Glutamatergic neuron (in vitro differentiated cells): ENCODE data around the gene ARID3A. TPM values are rescaled to one million over a fixed set of nuclear protein-coding genes. Genes with fewer than 3 reads are reported as not detected.

ENCODE experiments used
- DNase-seq: peaks from one replicate; pipeline ENCODE4 v3.0.0; 2022
- H3K27ac Mint-ChIP-seq: one replicate; pipeline ENCODE4 v1.8.0; 2020; ENCODE audit warnings: mild to moderate bottlenecking, mixed read lengths, inconsistent platforms; ENCODE audit not compliant: unreplicated experiment
- H3K27me3 Mint-ChIP-seq: one replicate; pipeline ENCODE4 v1.8.0; 2020; ENCODE audit warnings: mild to moderate bottlenecking, moderate library complexity, mixed read lengths, inconsistent platforms; ENCODE audit not compliant: unreplicated experiment
- H3K36me3 Mint-ChIP-seq: one replicate; pipeline ENCODE4 v1.8.0; 2020; ENCODE audit warnings: mild to moderate bottlenecking, mixed read lengths, inconsistent platforms; ENCODE audit not compliant: unreplicated experiment
- H3K4me1 Mint-ChIP-seq: one replicate; pipeline ENCODE4 v1.8.0; 2020; ENCODE audit warnings: mild to moderate bottlenecking, low read depth, mixed read lengths, inconsistent platforms; ENCODE audit not compliant: unreplicated experiment
- H3K4me3 Mint-ChIP-seq: one replicate; pipeline ENCODE4 v1.8.0; 2020; ENCODE audit warnings: mild to moderate bottlenecking, mixed read lengths, inconsistent platforms; ENCODE audit not compliant: unreplicated experiment
- H3K9me3 Mint-ChIP-seq: one replicate; pipeline ENCODE4 v1.8.0; 2020; ENCODE audit warnings: mild to moderate bottlenecking, moderate library complexity, mixed read lengths, inconsistent platforms; ENCODE audit not compliant: unreplicated experiment
- total RNA-seq: library from RNA; stranded (reverse); fragmentation: NEBNext Ultra II Directional; extraction: Animal tissue kit (Norgen Biotek cat#: 25700); gene quantifications from one replicate; pipeline ENCODE4 v1.2.1, GENCODE V29; 2021; ENCODE audit not compliant: unreplicated experiment
- TF ChIP-seq, protein P1 (sequence below): fragments of 200-600 bp; sonication (generic); IDR thresholded peaks from one replicate; pipeline ENCODE4 v1.5.0; 2021; ENCODE audit not compliant: partially characterized antibody, unreplicated experiment

The ARID3A gene
- total RNA-seq, 1 donor from 2014 or later, result 148 TPM

DNA sequence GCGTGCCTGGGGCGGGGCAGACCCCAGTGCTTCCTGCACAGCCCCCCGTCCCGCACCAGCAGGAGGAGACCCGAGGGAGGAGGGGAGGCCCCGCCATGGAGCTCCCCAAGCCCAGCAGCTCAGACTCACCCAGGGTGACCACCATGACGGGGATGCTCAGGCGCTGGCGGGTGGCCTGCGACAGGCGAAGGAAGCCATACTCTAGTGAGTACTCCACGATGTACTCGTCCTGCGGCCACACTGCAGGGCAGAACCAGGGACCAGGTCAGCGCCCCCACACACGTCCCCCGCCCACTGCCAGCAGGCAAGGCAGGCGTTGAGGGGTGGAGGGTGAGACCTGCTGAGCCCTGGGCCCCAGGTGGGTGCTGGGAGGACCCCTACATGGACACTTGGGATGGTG lies 86.5 kb downstream of the ARID3A start:
- no peaks in the 10 kb centered on the region for H3K27me3 Mint-ChIP-seq
- TF ChIP-seq, protein P1, sequence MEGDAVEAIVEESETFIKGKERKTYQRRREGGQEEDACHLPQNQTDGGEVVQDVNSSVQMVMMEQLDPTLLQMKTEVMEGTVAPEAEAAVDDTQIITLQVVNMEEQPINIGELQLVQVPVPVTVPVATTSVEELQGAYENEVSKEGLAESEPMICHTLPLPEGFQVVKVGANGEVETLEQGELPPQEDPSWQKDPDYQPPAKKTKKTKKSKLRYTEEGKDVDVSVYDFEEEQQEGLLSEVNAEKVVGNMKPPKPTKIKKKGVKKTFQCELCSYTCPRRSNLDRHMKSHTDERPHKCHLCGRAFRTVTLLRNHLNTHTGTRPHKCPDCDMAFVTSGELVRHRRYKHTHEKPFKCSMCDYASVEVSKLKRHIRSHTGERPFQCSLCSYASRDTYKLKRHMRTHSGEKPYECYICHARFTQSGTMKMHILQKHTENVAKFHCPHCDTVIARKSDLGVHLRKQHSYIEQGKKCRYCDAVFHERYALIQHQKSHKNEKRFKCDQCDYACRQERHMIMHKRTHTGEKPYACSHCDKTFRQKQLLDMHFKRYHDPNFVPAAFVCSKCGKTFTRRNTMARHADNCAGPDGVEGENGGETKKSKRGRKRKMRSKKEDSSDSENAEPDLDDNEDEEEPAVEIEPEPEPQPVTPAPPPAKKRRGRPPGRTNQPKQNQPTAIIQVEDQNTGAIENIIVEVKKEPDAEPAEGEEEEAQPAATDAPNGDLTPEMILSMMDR, result no peak
- H3K4me1 Mint-ChIP-seq, result peaks cover 5% of the 10 kb centered on the region
- H3K4me3 Mint-ChIP-seq, result no peak overlapping the region
- no peak overlapping the region for H3K27ac Mint-ChIP-seq
- H3K36me3 Mint-ChIP-seq, result no peaks in the 10 kb centered on the region
- peak; percentile 17 for DNase-seq
- no peaks in the 10 kb centered on the region for H3K9me3 Mint-ChIP-seq

DNA sequence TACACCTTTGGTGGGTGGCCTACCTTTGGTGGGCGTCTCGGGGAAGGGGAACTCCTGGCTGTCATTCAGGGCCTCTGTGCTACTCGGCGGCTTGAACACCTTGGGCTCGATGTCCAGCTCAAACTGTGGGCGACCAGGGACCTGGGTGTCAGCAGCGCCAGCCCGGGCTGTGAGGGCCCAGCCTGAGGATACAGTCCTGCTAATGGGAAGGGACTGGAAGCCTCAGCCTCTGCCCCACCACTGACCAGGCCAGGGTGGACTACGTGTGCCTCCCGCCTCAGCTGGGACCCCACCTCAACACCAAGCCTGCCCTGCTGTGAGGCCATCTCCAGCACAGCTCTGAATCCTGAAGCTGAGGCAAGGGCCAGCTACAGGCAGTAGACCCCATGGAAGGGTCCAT lies 87.4 kb downstream of the ARID3A start:
- Mint-ChIP-seq H3K27me3 (no peaks in the 10 kb centered on the region), H3K9me3 (no peaks in the 10 kb centered on the region), H3K4me3 (no peak overlapping the region), H3K36me3 (no peaks in the 10 kb centered on the region), H3K4me1 (peaks cover 7% of the 10 kb centered on the region), H3K27ac (no peak overlapping the region)
- TF ChIP-seq, protein P1, result no peak
- DNase-seq, result no peak

DNA sequence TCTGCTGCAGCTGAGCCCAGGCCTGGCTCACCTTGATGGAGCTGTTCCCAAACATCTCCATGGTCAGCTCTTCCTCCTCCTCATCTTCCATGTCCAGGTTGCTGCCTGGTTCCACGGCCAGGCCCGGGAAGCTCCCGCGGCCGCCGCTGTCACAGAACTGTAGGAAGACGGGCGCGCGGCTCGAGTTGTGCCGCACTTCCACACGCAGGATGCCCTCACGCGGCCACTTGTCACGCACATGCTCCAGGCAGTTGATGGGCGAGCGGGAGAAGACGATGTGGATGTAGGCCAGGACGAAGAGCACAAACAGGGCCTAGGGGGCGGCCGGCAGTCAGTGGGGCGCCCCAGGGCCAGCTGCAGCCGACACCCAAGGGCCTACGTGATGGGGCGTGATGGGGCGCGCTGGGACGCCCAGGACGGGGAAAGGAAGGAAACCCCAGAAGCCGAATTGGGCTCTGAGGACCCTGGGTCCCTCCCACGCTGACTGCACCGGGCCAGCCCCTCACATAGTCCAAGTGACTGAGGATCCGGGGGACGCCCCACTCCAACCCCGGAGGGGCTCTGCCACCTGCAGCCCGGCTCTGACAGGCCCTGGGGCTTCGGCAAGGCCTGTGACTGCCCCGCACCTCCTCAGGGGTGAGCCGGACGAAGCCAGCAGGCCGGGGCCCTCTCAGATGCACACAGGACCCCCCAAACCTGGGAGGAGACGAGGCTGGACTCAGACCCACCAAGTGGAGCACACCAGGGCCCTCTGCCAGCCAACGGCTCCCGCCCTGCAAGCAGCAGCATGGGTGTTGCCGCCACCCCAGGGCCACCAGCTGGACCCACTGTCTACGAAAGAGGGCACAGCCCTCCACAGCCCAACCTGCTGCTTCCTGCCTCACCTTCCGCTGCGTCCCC lies 88.6 kb downstream of the ARID3A start:
- DNase-seq, result no peak
- TF ChIP-seq, protein P1, result no peak
- no peak overlapping the region for H3K4me3 Mint-ChIP-seq
- H3K27me3 Mint-ChIP-seq, result no peaks in the 10 kb centered on the region
- peaks cover 7% of the 10 kb centered on the region for H3K4me1 Mint-ChIP-seq
- no peaks in the 10 kb centered on the region for H3K36me3 Mint-ChIP-seq
- H3K27ac Mint-ChIP-seq, result peak overlapping the region; percentile 62
- no peaks in the 10 kb centered on the region for H3K9me3 Mint-ChIP-seq

DNA sequence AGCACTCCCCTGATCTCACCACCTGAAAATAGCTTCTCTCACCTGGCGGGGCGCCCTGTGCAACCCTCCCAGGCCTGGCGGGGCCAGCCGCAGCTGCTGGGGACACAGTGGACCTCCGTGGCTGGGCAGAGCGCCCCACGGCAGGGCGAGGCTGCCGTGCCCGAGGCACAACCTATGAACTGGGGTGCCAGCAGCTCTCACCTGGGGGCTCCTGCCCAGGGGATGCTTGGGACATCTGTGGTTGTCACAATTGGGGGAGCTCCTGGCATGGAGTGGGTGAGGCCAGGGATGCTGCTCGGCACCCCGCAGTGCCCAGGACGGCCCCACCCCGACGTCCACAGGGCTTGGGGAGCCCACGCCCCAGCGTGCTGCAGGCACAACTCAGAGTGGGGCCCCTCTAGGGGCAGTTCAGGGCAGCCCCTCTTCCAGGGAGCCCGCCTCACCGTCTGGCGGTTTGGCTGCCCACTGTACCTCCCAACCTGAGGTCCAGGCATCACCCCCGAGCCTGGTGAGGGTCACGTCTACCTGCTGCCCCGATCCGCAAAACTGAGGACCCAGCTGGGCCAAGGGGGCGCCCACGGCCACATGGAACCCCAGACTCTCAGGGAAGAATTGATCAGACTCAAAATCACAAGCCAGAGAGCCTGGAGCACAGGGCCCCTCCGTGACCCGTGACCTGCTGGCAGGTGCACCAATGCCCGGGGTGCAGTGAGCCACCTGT lies 89.4 kb downstream of the ARID3A start:
- TF ChIP-seq, protein P1, result no peak
- Mint-ChIP-seq H3K27ac (no peak overlapping the region), H3K36me3 (no peaks in the 10 kb centered on the region), H3K9me3 (no peaks in the 10 kb centered on the region), H3K4me1 (peaks cover 7% of the 10 kb centered on the region), H3K4me3 (no peak overlapping the region), H3K27me3 (peaks cover under 1% of the 10 kb centered on the region)
- DNase-seq, result no peak
